Breast epithelium (tissue), 4 donors: ENCODE data around the gene CAPNS1. TPM values are rescaled to one million over a fixed set of nuclear protein-coding genes. Genes with fewer than 3 reads are reported as not detected.

Source experiments
- DNase-seq, 2 donors: peaks; one replicate each; pipeline ENCODE4 v3.0.0-alpha.2; 2019; ENCODE audit warnings: low spot score in 2 of 2
- H3K27ac ChIP-seq, 2 donors: fragments of 200-600 bp; sonication (generic) in 1 of 2; one replicate each; pipeline ENCODE4 v1.5.1; 2016 to 2019; ENCODE audit warnings: mild to moderate bottlenecking in 1 of 2
- H3K27me3 ChIP-seq, 2 donors: fragments of 200-600 bp; sonication (generic) in 1 of 2; one replicate each; pipeline versions ENCODE4 v1.5.1 to v1.6.0; 2017 to 2019; ENCODE audit warnings: control low read depth in 1 of 2, mild to moderate bottlenecking in 1 of 2
- H3K36me3 ChIP-seq: fragments of 200-600 bp; one replicate; pipeline ENCODE4 v1.5.1; 2019
- H3K4me1 ChIP-seq, 2 donors: fragments of 200-600 bp; sonication (generic); one replicate each; pipeline ENCODE4 v1.5.1; 2016 to 2019; ENCODE audit warnings: control low read depth in 1 of 2
- H3K4me3 ChIP-seq, 3 donors: fragments of 200-600 bp; sonication (generic); 1 replicate in 2 of 3; 2 replicates in 1 of 3; pipeline ENCODE4 v1.5.1; 2016 to 2019; ENCODE audit warnings: mild to moderate bottlenecking in 3 of 3, moderate library complexity in 2 of 3
- H3K9me3 ChIP-seq, 2 donors: fragments of 200-600 bp; sonication (generic) in 1 of 2; one replicate each; pipeline ENCODE4 v1.5.1; 2016 to 2019; ENCODE audit warnings: control low read depth in 1 of 2
- CTCF ChIP-seq, 3 donors: fragments of 450-650 bp; IDR thresholded peaks; one replicate each; pipeline ENCODE4 v1.5.1; 2016 to 2017; ENCODE audit warnings: antibody characterized with exemption in 3 of 3, mild to moderate bottlenecking in 3 of 3, moderate library complexity in 3 of 3
- POLR2A ChIP-seq: fragments of 450-650 bp; IDR thresholded peaks from one replicate; pipeline ENCODE4 v1.6.1; 2016; ENCODE audit warnings: antibody characterized with exemption, mild to moderate bottlenecking, moderate library complexity
- POLR2AphosphoS5 ChIP-seq, 3 donors: sonication (generic); formaldehyde crosslinking; IDR thresholded peaks; one replicate each; pipeline ENCODE4 v1.6.1; 2017; ENCODE audit warnings: antibody characterized with exemption in 3 of 3
- intact Hi-C: fragments of 100-400 bp; cut with DNase I; formaldehyde crosslinking; loops from one replicate; pipeline ENCODE4 v1.15.1; 2023; ENCODE audit warnings: low total_unique reads
- total RNA-seq, 3 donors: library from RNA; depleted of rRNA; stranded (reverse); fragments of >200 nt; gene quantifications; one replicate each; pipeline ENCODE4 v1.1.0, GENCODE V29; 2016

Gene CAPNS1
- total RNA-seq = 100 to 1,000 TPM; 144 to 286 (median 200) TPM

DNA sequence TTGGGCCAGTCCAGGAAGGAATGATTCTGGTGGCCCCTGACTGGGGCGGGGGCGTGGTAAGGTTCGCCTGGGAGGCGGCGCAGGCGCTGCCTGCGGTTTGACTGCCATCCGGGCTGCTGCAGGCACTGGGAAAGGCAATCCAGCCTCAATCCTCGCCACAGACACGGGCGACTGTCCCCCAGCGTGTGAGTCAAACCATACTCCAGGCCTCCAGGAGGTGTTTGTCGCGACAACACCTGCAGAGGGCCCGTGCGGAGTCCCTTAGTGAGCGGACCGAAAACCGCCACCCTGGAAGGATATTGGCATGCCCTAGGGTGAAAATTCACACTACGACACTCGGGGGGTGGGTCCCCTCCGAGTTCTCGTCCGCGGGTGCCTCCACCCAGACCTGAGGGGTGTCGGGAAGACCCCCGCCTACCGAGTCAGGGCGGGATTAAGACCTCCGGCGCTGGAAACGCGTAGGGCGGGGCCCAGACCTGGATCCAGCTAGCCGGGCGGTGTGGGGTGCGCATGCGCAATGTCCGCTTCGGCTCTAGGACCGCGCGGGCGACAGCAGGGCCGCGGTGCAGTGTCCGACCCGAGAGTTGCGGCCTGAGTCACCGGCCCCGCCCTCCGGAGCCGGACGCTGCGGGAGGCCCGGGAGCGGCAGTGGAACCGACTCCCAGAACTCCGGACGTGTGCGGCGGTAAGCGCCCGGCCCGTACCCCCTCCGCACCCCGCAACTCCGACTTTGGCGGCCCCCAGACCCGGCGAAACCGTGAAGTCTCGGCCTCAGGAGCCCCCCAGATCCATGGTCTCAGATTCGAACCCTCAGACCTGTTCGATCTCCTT, at the start of gene CAPNS1:
TSS of gene CAPNS1 (plus strand) at position 594 of the 831 bp plus-strand sequence. CDS start 946 bp downstream, outside the sequence.
- no peaks in the 10 kb centered on the region for H3K27me3 ChIP-seq
- peak within 1 kb of the TSS; percentile 97 to 100 for H3K27ac ChIP-seq
- peaks cover 0 to 4% of the 10 kb centered on the region in 2 donors for H3K4me1 ChIP-seq
- peak; percentile 91 for TF ChIP-seq POLR2A
- no peak for TF ChIP-seq CTCF (IDR thresholded peaks at IDR 0.05)
- peak; percentile 61 to 93 (median 80) for TF ChIP-seq POLR2AphosphoS5 (IDR thresholded peaks at IDR 0.05)
- no peaks in the 10 kb centered on the region for H3K9me3 ChIP-seq
- no peaks in the 10 kb centered on the region for H3K36me3 ChIP-seq
- peak within 1 kb of the TSS; percentile 87 to 96 (median 89) for H3K4me3 ChIP-seq
- DNase-seq = peak; percentile 95 to 96
- intact Hi-C loops = loop anchor here (5.0 kb wide), 1 partner anchor 872 kb away; the partner anchor contains the start of gene USF2

- no peaks in the 10 kb centered on the region for H3K27me3 ChIP-seq
- no peak for DNase-seq
- H3K36me3 ChIP-seq = no peaks in the 10 kb centered on the region
- intact Hi-C loops = no loop called here
- no peak overlapping the region for H3K4me3 ChIP-seq
- H3K9me3 ChIP-seq = no peaks in the 10 kb centered on the region
- TF ChIP-seq CTCF (IDR thresholded peaks at IDR 0.05) = no peak
- TF ChIP-seq POLR2AphosphoS5 (IDR thresholded peaks at IDR 0.05) = no peak
- no peak for TF ChIP-seq POLR2A
- H3K27ac ChIP-seq = no peak overlapping the region
- no peaks in the 10 kb centered on the region for H3K4me1 ChIP-seq
Observed at GRCh38 chr19:36090910-36091695, 48.8 kb upstream of the CAPNS1 start.

- no peaks in the 10 kb centered on the region for H3K4me1 ChIP-seq
- H3K27me3 ChIP-seq = no peaks in the 10 kb centered on the region
- H3K36me3 ChIP-seq = no peaks in the 10 kb centered on the region
- H3K27ac ChIP-seq = no peak overlapping the region
- H3K4me3 ChIP-seq = no peak overlapping the region
- TF ChIP-seq POLR2A (no peak), POLR2AphosphoS5 (IDR thresholded peaks at IDR 0.05) (no peak), CTCF (IDR thresholded peaks at IDR 0.05) (no peak)
- intact Hi-C loops = no loop called here
- DNase-seq = no peak
- no peaks in the 10 kb centered on the region for H3K9me3 ChIP-seq
Observed at GRCh38 chr19:36092566-36092965, 47.3 kb upstream of the CAPNS1 start.

DNA sequence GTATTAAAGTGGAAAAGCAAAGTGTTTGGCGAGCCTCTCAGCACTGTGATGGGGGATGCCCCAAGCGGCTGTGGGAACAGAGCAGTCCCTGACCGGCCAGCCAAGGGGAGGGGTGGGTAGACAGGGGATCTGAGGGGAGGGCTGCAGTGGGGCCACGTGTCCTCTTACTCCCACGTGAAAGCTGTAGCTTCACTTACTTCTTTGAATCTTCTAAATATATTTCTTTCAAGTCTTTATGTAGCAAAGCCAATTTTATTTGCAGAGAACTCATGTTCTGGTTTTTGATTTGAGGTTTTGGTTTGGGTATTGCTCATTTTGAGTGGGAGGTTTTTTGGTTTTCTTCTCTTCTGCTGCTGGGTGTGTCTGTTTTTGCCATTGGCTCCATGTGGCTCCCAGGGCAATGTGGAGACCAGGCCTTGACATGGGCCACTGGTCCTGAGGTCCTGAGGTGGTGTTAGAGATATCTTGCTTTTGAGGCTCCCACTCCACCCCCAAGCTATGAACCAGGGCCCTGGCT, 46.7 kb upstream of the CAPNS1 start:
- no peaks in the 10 kb centered on the region for H3K9me3 ChIP-seq
- DNase-seq = no peak
- no peaks in the 10 kb centered on the region for H3K27me3 ChIP-seq
- no peaks in the 10 kb centered on the region for H3K36me3 ChIP-seq
- H3K4me3 ChIP-seq = no peak overlapping the region
- H3K27ac ChIP-seq = no peak overlapping the region
- intact Hi-C loops = no loop called here
- no peaks in the 10 kb centered on the region for H3K4me1 ChIP-seq
- no peak for TF ChIP-seq POLR2AphosphoS5 (IDR thresholded peaks at IDR 0.05)

DNA sequence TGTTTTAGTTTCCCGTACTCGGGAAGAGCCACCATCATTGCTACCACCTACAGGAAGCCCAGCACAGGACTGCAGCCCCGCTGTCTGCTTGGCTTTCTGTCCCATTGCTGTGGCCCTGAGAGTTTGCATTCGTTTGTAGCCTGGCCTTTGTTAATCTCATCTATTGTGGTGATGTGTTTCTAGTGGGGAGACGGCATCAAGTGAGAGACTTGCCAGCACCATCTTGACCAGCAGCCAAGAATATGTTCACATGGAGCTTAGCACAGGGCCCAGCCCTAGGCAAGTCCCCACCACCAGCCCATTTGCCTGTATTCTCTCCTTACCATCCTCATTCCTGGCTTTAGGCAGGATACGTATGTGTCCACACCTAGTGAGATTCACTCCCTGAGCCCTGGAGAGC, 46.2 kb upstream of the CAPNS1 start:
- no peaks in the 10 kb centered on the region for H3K36me3 ChIP-seq
- intact Hi-C loops = no loop called here
- H3K4me1 ChIP-seq = no peaks in the 10 kb centered on the region
- H3K27ac ChIP-seq = no peak overlapping the region
- H3K4me3 ChIP-seq = no peak overlapping the region
- no peaks in the 10 kb centered on the region for H3K9me3 ChIP-seq
- DNase-seq = no peak
- no peaks in the 10 kb centered on the region for H3K27me3 ChIP-seq
- TF ChIP-seq POLR2AphosphoS5 (IDR thresholded peaks at IDR 0.05) = no peak
- TF ChIP-seq POLR2A = no peak
- TF ChIP-seq CTCF (IDR thresholded peaks at IDR 0.05) = no peak
